GM18502 (cell line): ENCODE results near the gene PTPN2.

Experiments
- ATAC-seq: cut with Tn5 transposase; IDR thresholded peaks from one replicate; pipeline ENCODE4 v1.9.1; 2021; ENCODE audit warnings: mild to moderate bottlenecking; ENCODE audit not compliant: unreplicated experiment, poor library complexity

PTPN2 gene

GRCh38 chr18:12751503-12751884 lies 132.5 kb downstream of the PTPN2 start:
- ATAC-seq: no peak

- ATAC-seq: no peak
Measured at GRCh38 chr18:12750715-12751502, 133.1 kb downstream of the PTPN2 start.

- no peak for ATAC-seq
Measured at GRCh38 chr18:12750076-12750714, 133.8 kb downstream of the PTPN2 start.

- no peak for ATAC-seq
Measured at GRCh38 chr18:12749121-12749520, 134.9 kb downstream of the PTPN2 start.

- no peak for ATAC-seq
Measured at GRCh38 chr18:12748671-12749070, 135.4 kb downstream of the PTPN2 start.

GRCh38 chr18:12747530-12748315 lies 136.3 kb downstream of the PTPN2 start:
- ATAC-seq: no peak

- ATAC-seq: no peak
Measured at GRCh38 chr18:12745095-12745795, 138.8 kb downstream of the PTPN2 start.

- no peak for ATAC-seq
Measured at GRCh38 chr18:12744103-12744502, 139.9 kb downstream of the PTPN2 start.

GRCh38 chr18:12742453-12742852 lies 141.6 kb downstream of the PTPN2 start:
- no peak for ATAC-seq
